Endothelial cell of umbilical vein (primary cell): ENCODE data around the gene TRIP10. TPM values are rescaled to one million over a fixed set of nuclear protein-coding genes. Genes with fewer than 3 reads are reported as not detected.

Experiments used
- BruUV-seq: library from RNA; stranded (reverse); fragments of 400-500 nt; replicated peaks from 2 replicates; lab custom pipeline; 2021; lab: Mats Ljungman, UMichigan
- CTCF ChIA-PET: fragments of 300-600, 350-600 bp; sonication (Branson Sonifier 250); formaldehyde crosslinking; loops from one replicate; lab custom pipeline; 2021; ENCODE audit warnings: antibody characterized with exemption, inconsistent platforms; lab: Charles Lee
- POLR2A ChIA-PET: fragments of 300-600, 350-600 bp; sonication (Branson Sonifier 250); formaldehyde crosslinking; loops from one replicate; lab custom pipeline; 2021; ENCODE audit warnings: antibody characterized with exemption, inconsistent platforms; lab: Charles Lee
- DNase-seq: peaks from one replicate; pipeline ENCODE4 v3.0.0-alpha.2; 2011; ENCODE audit warnings: low read depth, low spot score
- FAIRE-seq: peaks from 2 replicates; lab custom pipeline; 2011; peaks lifted over from hg19 to GRCh38; lab: Jason Lieb, UNC
- H2AFZ ChIP-seq: 2 replicates; pipeline ENCODE4 v1.6.0; 2012; ENCODE audit warnings: low read depth, low read length, control low read depth, inconsistent platforms
- H3K27ac ChIP-seq: 2 replicates; pipeline ENCODE4 v1.5.1; 2011; ENCODE audit warnings: low read depth, mild to moderate bottlenecking, control low read depth, low read length, moderate library complexity; ENCODE audit not compliant: insufficient read depth
- H3K27me3 ChIP-seq, 2 experiments: 2 replicates each; pipeline versions ENCODE4 v1.6.0 to v1.6.1; 2011; ENCODE audit warnings: low read length in 2 of 2, mixed read lengths in 1 of 2; ENCODE audit not compliant: control insufficient read depth in 2 of 2, insufficient read depth in 2 of 2
- H3K36me3 ChIP-seq, 2 experiments: 2 replicates in 1 of 2; 3 replicates in 1 of 2; pipeline ENCODE4 v1.5.1; 2011; ENCODE audit warnings: low read length in 2 of 2, mild to moderate bottlenecking in 1 of 2, moderate library complexity in 1 of 2; ENCODE audit not compliant: control insufficient read depth in 2 of 2, insufficient read depth in 2 of 2; ENCODE audit errors: extremely low read depth in 1 of 2
- H3K4me1 ChIP-seq: 3 replicates; pipeline ENCODE4 v1.5.1; 2011; ENCODE audit warnings: mild to moderate bottlenecking, low read length; ENCODE audit not compliant: control insufficient read depth, insufficient read depth; ENCODE audit errors: extremely low read depth
- H3K4me2 ChIP-seq: 2 replicates; pipeline ENCODE4 v1.6.1; 2011; ENCODE audit warnings: low read length, control low read depth, mixed read lengths; ENCODE audit not compliant: insufficient read depth
- H3K4me3 ChIP-seq, 3 experiments: fragments of 200-600 bp in 1 of 3; sonication (generic), shearing (Covaris generic) in 1 of 3; replicated peaks in 1 of 3; 2 replicates each; pipeline ENCODE4 v1.5.1; 2011 to 2016; ENCODE audit warnings: control low read depth in 3 of 3, low read length in 3 of 3, mild to moderate bottlenecking in 2 of 3, inconsistent platforms in 1 of 3, low read depth in 1 of 3, moderate library complexity in 1 of 3; ENCODE audit not compliant: insufficient read depth in 1 of 3
- H3K79me2 ChIP-seq: 2 replicates; pipeline ENCODE4 v1.6.0; 2012; ENCODE audit warnings: low read length, inconsistent platforms; ENCODE audit not compliant: control insufficient read depth, insufficient read depth
- H3K9ac ChIP-seq: replicated peaks from 2 replicates; pipeline ENCODE3; 2011; ENCODE audit warnings: low read length, control low read depth; ENCODE audit not compliant: insufficient read depth; ENCODE audit errors: extremely low read depth
- H3K9me1 ChIP-seq: replicated peaks from 3 replicates; pipeline ENCODE4 v1.6.0; 2011; ENCODE audit warnings: mild to moderate bottlenecking, low read length; ENCODE audit not compliant: control insufficient read depth, insufficient read depth; ENCODE audit errors: extremely low read depth
- H3K9me3 ChIP-seq: replicated peaks from 2 replicates; pipeline ENCODE4 v1.5.1; 2012; ENCODE audit warnings: low read length, inconsistent platforms; ENCODE audit not compliant: control insufficient read depth, insufficient read depth
- H4K20me1 ChIP-seq: replicated peaks from 2 replicates; pipeline ENCODE3; 2011; ENCODE audit warnings: mild to moderate bottlenecking, low read length; ENCODE audit not compliant: control insufficient read depth, insufficient read depth; ENCODE audit errors: extremely low read depth
- CTCF ChIP-seq, 2 donors: IDR thresholded peaks; 1 replicate in 1 of 2; 2 replicates in 1 of 2; pipeline ENCODE4 v1.5.1; 2011; ENCODE audit warnings: low read length in 2 of 2, mild to moderate bottlenecking in 2 of 2, moderate library complexity in 2 of 2, control low read depth in 1 of 2, inconsistent platforms in 1 of 2, low read depth in 1 of 2; ENCODE audit not compliant: insufficient read depth in 1 of 2; ENCODE audit errors: extremely low read depth in 1 of 2
- EZH2 ChIP-seq: IDR thresholded peaks from 2 replicates; pipeline ENCODE4 v1.6.1; 2012; ENCODE audit warnings: borderline replicate concordance, low read depth, mild to moderate bottlenecking, moderate library complexity, low read length, inconsistent platforms; ENCODE audit not compliant: severe bottlenecking
- FOS ChIP-seq: IDR thresholded peaks from 2 replicates; pipeline ENCODE4 v1.6.1; 2011; ENCODE audit warnings: mild to moderate bottlenecking, low read length, moderate library complexity, borderline replicate concordance; ENCODE audit not compliant: insufficient read depth
- GATA2 ChIP-seq: IDR thresholded peaks from 2 replicates; pipeline ENCODE4 v1.7.0; 2011; ENCODE audit warnings: low read depth, mild to moderate bottlenecking, moderate library complexity, mixed read lengths, low read length; ENCODE audit not compliant: insufficient read length, insufficient read depth
- JUN ChIP-seq: IDR thresholded peaks from 2 replicates; pipeline ENCODE4 v1.6.1; 2011; ENCODE audit warnings: borderline replicate concordance, low read depth; ENCODE audit not compliant: insufficient read length, insufficient read depth
- MAX ChIP-seq: IDR thresholded peaks from 2 replicates; pipeline ENCODE4 v1.6.1; 2011; ENCODE audit not compliant: insufficient read depth, insufficient read length
- MYC ChIP-seq: IDR thresholded peaks from one replicate; pipeline ENCODE4 v1.6.1; 2011; ENCODE audit warnings: mild to moderate bottlenecking, low read depth, low read length
- POLR2A ChIP-seq: IDR thresholded peaks from 2 replicates; pipeline ENCODE4 v1.6.1; 2012; ENCODE audit warnings: low read depth, mild to moderate bottlenecking, control low read depth, low read length
- POLR2AphosphoS5 ChIP-seq: IDR thresholded peaks from 2 replicates; pipeline ENCODE4 v1.6.1; 2012; ENCODE audit warnings: low read depth, mild to moderate bottlenecking, control low read depth, low read length, moderate library complexity; ENCODE audit not compliant: insufficient read depth
- dilution Hi-C: fragments of 300-500 bp; cut with MboI; formaldehyde crosslinking; loops from one replicate; pipeline ENCODE4 v1.15.0; 2019; ENCODE audit warnings: low sequenced_read_pairs; ENCODE audit not compliant: extremely low pct_ligation_motif_present
- intact Hi-C: fragments of 100-400 bp; cut with micrococcal nuclease; formaldehyde crosslinking; loops from one replicate; pipeline ENCODE4 v1.10.0; 2022
- polyA plus RNA-seq, 4 experiments: library from polyadenylated mRNA; depleted of rRNA in 3 of 4; stranded (reverse) in 3 of 4; unstranded in 1 of 4; fragments of >200 nt; gene quantifications; 2 replicates each; pipeline versions ENCODE4 v1.2.1 to v1.2.3, GENCODE V29; 2011 to 2012; ENCODE audit warnings: missing spikeins in 1 of 4
- total RNA-seq: library from RNA; stranded (reverse); gene quantifications from 2 replicates; pipeline ENCODE4 v1.2.3, GENCODE V29; 2021

TRIP10 gene
- total and polyA plus RNA-seq, 2 donors (not counting 3 experiments of a cell fraction or from before 2014, with no cell fraction given): 28.4 to 69.3 TPM

- BruUV-seq: no TSS peak
- Histone ChIP-seq H3K79me2 (no peaks in the 10 kb centered on the region), H3K4me2 (no peak overlapping the region), H3K4me3 (no peak overlapping the region), H2AFZ (no peak overlapping the region), H3K27me3 (peaks cover 2 to 5% of the 10 kb centered on the region in 2 experiments), H3K27ac (no peak overlapping the region), H3K9me1 (no peaks in the 10 kb centered on the region), H3K9ac (no peak overlapping the region), H3K4me1 (no peaks in the 10 kb centered on the region), H3K9me3 (no peaks in the 10 kb centered on the region), H3K36me3 (no peaks in the 10 kb centered on the region), H4K20me1 (no peaks in the 10 kb centered on the region)
- FAIRE-seq: no peak
- intact Hi-C loops: no loop called here
- DNase-seq: no peak
- ChIA-PET POLR2A (no interaction called here), CTCF (no interaction called here)
- TF ChIP-seq POLR2AphosphoS5: no peak
- TF ChIP-seq GATA2: no peak
- TF ChIP-seq MYC: no peak
- TF ChIP-seq FOS: no peak
- no peak for TF ChIP-seq EZH2
- no peak for TF ChIP-seq MAX
- no peak for TF ChIP-seq JUN
- TF ChIP-seq POLR2A: no peak
- TF ChIP-seq CTCF (IDR thresholded peaks at IDR 0.05; ENCODE audit: extremely low read depth in 1 of 2, insufficient read depth in 1 of 2, low read depth in 1 of 2, low read length in 2 of 2): no peak
- dilution Hi-C loops: no loop called here
Measured at GRCh38 chr19:6706633-6706958, 32.9 kb upstream of the TRIP10 start.
